HUDEP-2 (cell line): ENCODE results near the gene ARHGAP1.
"Not testable (repeated sequence)": the region's sequence is repeated elsewhere in the genome, so short reads cannot be mapped to it uniquely, and the experiment has no call there.

Experiments
- DNase-seq, 76 experiments: peaks; one replicate each; lab custom pipeline; 2025; ENCODE audit not compliant: unreplicated experiment in 76 of 76; lab: John Stamatoyannopoulos, UW

Gene ARHGAP1

GRCh38 chr11:46724088-46724487 is 23.7 kb upstream of the ARHGAP1 start:
- no peak for DNase-seq

GRCh38 chr11:46723359-46723680 is 22.9 kb upstream of the ARHGAP1 start:
- DNase-seq = no peak

- DNase-seq = no peak
Measured at GRCh38 chr11:46722566-46723358, 22.3 kb upstream of the ARHGAP1 start.

GRCh38 chr11:46721286-46721685 is 20.9 kb upstream of the ARHGAP1 start:
- DNase-seq = no peak

- no peak for DNase-seq
Measured at GRCh38 chr11:46719543-46720218, 19.3 kb upstream of the ARHGAP1 start.

- no peak for DNase-seq
Measured at GRCh38 chr11:46719048-46719542, 18.7 kb upstream of the ARHGAP1 start, which contains the start of gene F2. Gene F2, plus strand, starts transcription at chr11:46719213. Its CDS starts 23 bp downstream, at chr11:46719236.

GRCh38 chr11:46718155-46719019 is 18.0 kb upstream of the ARHGAP1 start:
- DNase-seq = peak in 1 of 76 experiments; percentile 8

GRCh38 chr11:46717825-46718154 is 17.4 kb upstream of the ARHGAP1 start:
- not testable (repeated sequence) for DNase-seq

- no peak for DNase-seq
Measured at GRCh38 chr11:46712874-46713576, 12.6 kb upstream of the ARHGAP1 start.

- no peak for DNase-seq
Measured at GRCh38 chr11:46711303-46711702, 10.9 kb upstream of the ARHGAP1 start.

- no peak for DNase-seq
Measured at GRCh38 chr11:46710821-46711269, 10.4 kb upstream of the ARHGAP1 start.

GRCh38 chr11:46709351-46709750 is 8.9 kb upstream of the ARHGAP1 start:
- DNase-seq = not testable (repeated sequence)

GRCh38 chr11:46706886-46707285 is 6.5 kb upstream of the ARHGAP1 start:
- DNase-seq = no peak

- DNase-seq = no peak
Measured at GRCh38 chr11:46705070-46705688, 4.8 kb upstream of the ARHGAP1 start.

- peak in 1 of 76 experiments; percentile 58 for DNase-seq
Measured at GRCh38 chr11:46701078-46701654, 747 bp upstream of the ARHGAP1 start.

GRCh38 chr11:46698597-46698996 is 1.8 kb downstream of the ARHGAP1 start:
- no peak for DNase-seq

GRCh38 chr11:46697723-46698122 is 2.7 kb downstream of the ARHGAP1 start:
- DNase-seq = no peak

GRCh38 chr11:46697303-46697702 is 3.1 kb downstream of the ARHGAP1 start:
- no peak for DNase-seq

- DNase-seq = no peak
Measured at GRCh38 chr11:46696212-46696558, 4.2 kb downstream of the ARHGAP1 start.
